T-helper 1 cell treated with Interleukin-12 subunit alpha and Interleukin-12 subunit beta and Interleukin-4 antibody, amounts not matched to agents 30 ng/mL and 1 ng/mL, for 36 hours (primary cell): ENCODE results near the gene MAVS. TPM values are rescaled to one million over a fixed set of nuclear protein-coding genes. Genes with fewer than 3 reads are reported as not detected.
"Not testable (repeated sequence)": the region's sequence is repeated elsewhere in the genome, so short reads cannot be mapped to it uniquely, and the experiment has no call there.

Source experiments
- intact Hi-C: fragments of 100-400 bp; cut with micrococcal nuclease; formaldehyde crosslinking; loops from one replicate; pipeline ENCODE4 v1.15.1; 2024
- total RNA-seq: library from RNA; stranded (reverse); gene quantifications from 2 replicates; pipeline ENCODE4 v1.2.3, GENCODE V29; 2022

MAVS gene
- total RNA-seq, 1 donor from 2014 or later = 43.1 TPM

- intact Hi-C loops = loop anchor here (5.0 kb wide), 2 partner anchors 33 to 223 kb away; partner anchors contain the start of gene MAVS
Observed at GRCh38 chr20:3813848-3814581, 32.6 kb upstream of the MAVS start.

GRCh38 chr20:3814928-3815495, 31.6 kb upstream of the MAVS start:
- intact Hi-C loops = loop anchor here (5.0 kb wide), 2 partner anchors 32 to 222 kb away; partner anchors contain the start of gene MAVS

GRCh38 chr20:3815703-3816315, 30.8 kb upstream of the MAVS start:
- intact Hi-C loops = no loop called here

GRCh38 chr20:3818155-3819151, 28.2 kb upstream of the MAVS start:
- intact Hi-C loops = no loop called here

- intact Hi-C loops = loop anchor here (1.0 to 5.0 kb wide), 13 partner anchors 8 to 411 kb away; partner anchors contain the start of genes ADISSP, CDC25B, CENPB and MAVS
Observed at GRCh38 chr20:3819411-3820047, 27.1 kb upstream of the MAVS start.

GRCh38 chr20:3820048-3820900, 26.4 kb upstream of the MAVS start, which contains the start of gene AP5S1:
TSS of gene AP5S1 (plus strand) at chr20:3820547. CDS start at chr20:3822118, 1,571 bp downstream.
- intact Hi-C loops = loop anchor here (1.0 to 5.0 kb wide), 13 partner anchors 9 to 411 kb away; partner anchors contain the start of genes ADISSP, CDC25B, CENPB and MAVS

GRCh38 chr20:3820901-3821727, 25.5 kb upstream of the MAVS start:
- intact Hi-C loops = loop anchor here (1.0 to 5.0 kb wide), 13 partner anchors 10 to 412 kb away; partner anchors contain the start of genes ADISSP, CDC25B, CENPB and MAVS

GRCh38 chr20:3821996-3822395, 24.6 kb upstream of the MAVS start:
- intact Hi-C loops = loop anchor here (2.0 to 5.0 kb wide), 2 partner anchors 85 to 413 kb away; no protein-coding TSS in a partner anchor

GRCh38 chr20:3823881-3824280, 22.8 kb upstream of the MAVS start:
- intact Hi-C loops = loop anchor here (5.0 kb wide), 1 partner anchor 83 kb away; no protein-coding TSS in a partner anchor

GRCh38 chr20:3825526-3825925, 21.1 kb upstream of the MAVS start:
- intact Hi-C loops = no loop called here

GRCh38 chr20:3826420-3826819, 20.2 kb upstream of the MAVS start:
- intact Hi-C loops = no loop called here

- intact Hi-C loops = no loop called here
Observed at GRCh38 chr20:3828798-3829197, 17.8 kb upstream of the MAVS start.

- intact Hi-C loops = not testable (repeated sequence)
Observed at GRCh38 chr20:3829891-3830290, 16.7 kb upstream of the MAVS start.

GRCh38 chr20:3836132-3836531, 10.5 kb upstream of the MAVS start:
- intact Hi-C loops = no loop called here

GRCh38 chr20:3839328-3839727, 7.3 kb upstream of the MAVS start:
- intact Hi-C loops = no loop called here

GRCh38 chr20:3840201-3840600, 6.4 kb upstream of the MAVS start:
- intact Hi-C loops = not testable (repeated sequence)

GRCh38 chr20:3842348-3842930, 4.2 kb upstream of the MAVS start:
- intact Hi-C loops = no loop called here

GRCh38 chr20:3843490-3843889, 3.1 kb upstream of the MAVS start:
- intact Hi-C loops = no loop called here
